Endothelial cell of umbilical vein (primary cell): ENCODE measurements around the gene BAG1.

ENCODE experiments used
- CTCF ChIP-seq, 2 donors: IDR thresholded peaks; 1 replicate in 1 of 2; 2 replicates in 1 of 2; pipeline ENCODE4 v1.5.1; 2011; ENCODE audit warnings: low read length in 2 of 2, mild to moderate bottlenecking in 2 of 2, moderate library complexity in 2 of 2, control low read depth in 1 of 2, inconsistent platforms in 1 of 2, low read depth in 1 of 2; ENCODE audit not compliant: insufficient read depth in 1 of 2; ENCODE audit errors: extremely low read depth in 1 of 2
- MYC ChIP-seq: IDR thresholded peaks from one replicate; pipeline ENCODE4 v1.6.1; 2011; ENCODE audit warnings: mild to moderate bottlenecking, low read depth, low read length
- POLR2A ChIP-seq: IDR thresholded peaks from 2 replicates; pipeline ENCODE4 v1.6.1; 2012; ENCODE audit warnings: low read depth, mild to moderate bottlenecking, control low read depth, low read length
- POLR2AphosphoS5 ChIP-seq: IDR thresholded peaks from 2 replicates; pipeline ENCODE4 v1.6.1; 2012; ENCODE audit warnings: low read depth, mild to moderate bottlenecking, control low read depth, low read length, moderate library complexity; ENCODE audit not compliant: insufficient read depth

- TF ChIP-seq CTCF (IDR thresholded peaks at IDR 0.05; ENCODE audit: extremely low read depth in 1 of 2, insufficient read depth in 1 of 2, low read depth in 1 of 2, low read length in 2 of 2) (no peak), POLR2A (no peak), POLR2AphosphoS5 (no peak), MYC (no peak)
Observed at GRCh38 chr9:33250458-33250995, 14.0 kb downstream of the BAG1 start.
